Spinal cord (tissue), 10 donors: ENCODE measurements around the gene DGAT2. TPM values are rescaled to one million over a fixed set of nuclear protein-coding genes. Genes with fewer than 3 reads are reported as not detected.

Experiments
- DNase-seq, 6 donors: peaks; one replicate each; pipeline versions ENCODE4 v3.0.0 to v3.0.0-alpha.2; 2013 to 2015; ENCODE audit warnings: low spot score in 6 of 6, low read depth in 4 of 6
- H3K27ac ChIP-seq: one replicate; pipeline ENCODE4 v1.5.1; 2013; ENCODE audit warnings: low read depth, low read length, control low read depth
- H3K27me3 ChIP-seq: one replicate; pipeline ENCODE4 v1.6.1; 2013; ENCODE audit warnings: low read length; ENCODE audit not compliant: control insufficient read depth, insufficient read depth
- H3K36me3 ChIP-seq: one replicate; pipeline ENCODE4 v1.6.1; 2013; ENCODE audit warnings: low read length; ENCODE audit not compliant: control insufficient read depth, insufficient read depth
- H3K4me1 ChIP-seq: one replicate; pipeline ENCODE4 v1.6.1; 2013; ENCODE audit warnings: low read length; ENCODE audit not compliant: control insufficient read depth, insufficient read depth
- H3K4me3 ChIP-seq: one replicate; pipeline ENCODE4 v1.5.1; 2013; ENCODE audit warnings: low read depth, low read length, control low read depth
- H3K9me3 ChIP-seq: one replicate; pipeline ENCODE4 v1.6.1; 2013; ENCODE audit warnings: low read length; ENCODE audit not compliant: control insufficient read depth, insufficient read depth
- WGBS: methylation state at CpG from one replicate; pipeline ENCODE4 v1.1.5; 2013; ENCODE audit warnings: missing lambda C conversion rate; ENCODE audit not compliant: insufficient coverage; 5-methylcytosine and 5-hydroxymethylcytosine counted together
- polyA plus RNA-seq, 2 donors: library from polyadenylated mRNA; unstranded; fragments of 120-200 nt; gene quantifications; one replicate each; pipeline ENCODE4 v1.2.1, GENCODE V29; 2013; ENCODE audit not compliant: insufficient read length in 2 of 2
- total RNA-seq, 2 donors: library from RNA; depleted of rRNA in 1 of 2; stranded (reverse); fragments of 120-200 nt in 1 of 2; fragments of >200 nt in 1 of 2; gene quantifications; one replicate each; pipeline versions ENCODE4 v1.2.3 to v1.2.4, GENCODE V29; 2013 to 2014
- donor health status: healthy.

The DGAT2 gene
- total and polyA plus RNA-seq, 4 donors = 5.1 to 6.4 (median 5.5) TPM

- no peak overlapping the region for H3K27ac ChIP-seq
- H3K36me3 ChIP-seq = no peaks in the 10 kb centered on the region
- no peaks in the 10 kb centered on the region for H3K27me3 ChIP-seq
- H3K9me3 ChIP-seq = no peaks in the 10 kb centered on the region
- no peak for DNase-seq
- H3K4me3 ChIP-seq = no peak overlapping the region
- no peaks in the 10 kb centered on the region for H3K4me1 ChIP-seq
- 100% methylated on average over 8 of the region's 13 CpGs for WGBS
These were observed 9.0 kb downstream of the DGAT2 start for GRCh38 chr11:75777461-75778110.

GRCh38 chr11:75778962-75779361 lies 10.4 kb downstream of the DGAT2 start:
- H3K9me3 ChIP-seq = no peaks in the 10 kb centered on the region
- H3K4me3 ChIP-seq = no peak overlapping the region
- H3K27me3 ChIP-seq = no peaks in the 10 kb centered on the region
- H3K36me3 ChIP-seq = no peaks in the 10 kb centered on the region
- no peaks in the 10 kb centered on the region for H3K4me1 ChIP-seq
- DNase-seq = no peak
- H3K27ac ChIP-seq = no peak overlapping the region
- 96% methylated on average over 4 of the region's 5 CpGs for WGBS

GRCh38 chr11:75779960-75780359 lies 11.4 kb downstream of the DGAT2 start:
- Histone ChIP-seq H3K27me3 (no peaks in the 10 kb centered on the region), H3K27ac (no peak overlapping the region), H3K36me3 (no peaks in the 10 kb centered on the region), H3K4me3 (no peak overlapping the region), H3K4me1 (no peaks in the 10 kb centered on the region), H3K9me3 (no peaks in the 10 kb centered on the region)
- WGBS = 94% methylated on average over 1 of the region's 2 CpGs
- DNase-seq = no peak

GRCh38 chr11:75780888-75781287 lies 12.3 kb downstream of the DGAT2 start:
- 63% methylated on average over 1 of the region's 3 CpGs for WGBS

GRCh38 chr11:75781296-75781695 lies 12.7 kb downstream of the DGAT2 start:
- Histone ChIP-seq H3K27me3 (no peaks in the 10 kb centered on the region), H3K27ac (no peak overlapping the region), H3K36me3 (no peaks in the 10 kb centered on the region), H3K4me1 (no peaks in the 10 kb centered on the region), H3K9me3 (no peaks in the 10 kb centered on the region), H3K4me3 (no peak overlapping the region)
- 94% methylated on average over 6 of the region's 7 CpGs for WGBS
- no peak for DNase-seq

More at GRCh38 chr11:75780888-75781287, 12.3 kb downstream of the DGAT2 start:
- no peaks in the 10 kb centered on the region for H3K9me3 ChIP-seq
- DNase-seq = no peak
- no peaks in the 10 kb centered on the region for H3K36me3 ChIP-seq
- no peak overlapping the region for H3K27ac ChIP-seq
- H3K4me1 ChIP-seq = no peaks in the 10 kb centered on the region
- H3K27me3 ChIP-seq = no peaks in the 10 kb centered on the region
- H3K4me3 ChIP-seq = no peak overlapping the region

GRCh38 chr11:75781831-75782230 lies 13.3 kb downstream of the DGAT2 start:
- H3K36me3 ChIP-seq = no peaks in the 10 kb centered on the region
- WGBS = no CpG with 5 or more reads among the region's 9 CpGs
- H3K27ac ChIP-seq = no peak overlapping the region
- H3K4me3 ChIP-seq = no peak overlapping the region
- no peaks in the 10 kb centered on the region for H3K9me3 ChIP-seq
- H3K27me3 ChIP-seq = no peaks in the 10 kb centered on the region
- H3K4me1 ChIP-seq = no peaks in the 10 kb centered on the region
- no peak for DNase-seq

- Histone ChIP-seq H3K27me3 (no peaks in the 10 kb centered on the region), H3K27ac (no peak overlapping the region), H3K4me3 (no peak overlapping the region), H3K9me3 (no peaks in the 10 kb centered on the region), H3K4me1 (no peaks in the 10 kb centered on the region), H3K36me3 (no peaks in the 10 kb centered on the region)
- no peak for DNase-seq
- WGBS = 96% methylated on average over 4 of the region's 4 CpGs
These were observed 14.1 kb downstream of the DGAT2 start for GRCh38 chr11:75782540-75783263.

GRCh38 chr11:75783416-75784084 lies 15.0 kb downstream of the DGAT2 start:
- Histone ChIP-seq H3K36me3 (no peaks in the 10 kb centered on the region), H3K4me3 (no peak overlapping the region), H3K27ac (no peak overlapping the region), H3K9me3 (no peaks in the 10 kb centered on the region), H3K27me3 (no peaks in the 10 kb centered on the region), H3K4me1 (no peaks in the 10 kb centered on the region)
- DNase-seq = no peak
- 87% methylated on average over 3 of the region's 4 CpGs for WGBS

GRCh38 chr11:75784085-75784478 lies 15.5 kb downstream of the DGAT2 start:
- no CpG with 5 or more reads among the region's 2 CpGs for WGBS
- Histone ChIP-seq H3K4me3 (no peak overlapping the region), H3K27me3 (no peaks in the 10 kb centered on the region), H3K27ac (no peak overlapping the region), H3K36me3 (no peaks in the 10 kb centered on the region), H3K4me1 (no peaks in the 10 kb centered on the region), H3K9me3 (no peaks in the 10 kb centered on the region)
- DNase-seq = no peak
